ACHN (cell line): ENCODE results near the gene FRMD3.
"Not testable (repeated sequence)": the region's sequence is repeated elsewhere in the genome, so short reads cannot be mapped to it uniquely, and the experiment has no call there.

Experiments
- DNase-seq: peaks from one replicate; pipeline ENCODE4 v3.0.0-alpha.2; 2015
- in situ Hi-C: cut with HindIII; loops from 2 replicates; pipeline ENCODE4 v1.10.0; 2017; ENCODE audit warnings: low sequenced_read_pairs, low pct_ligation_motif_present, low pct_unique_long_range_greater_than_20kb

Gene FRMD3

GRCh38 chr9:83533296-83533695 lies 4.9 kb downstream of the FRMD3 start:
- no peak for DNase-seq
- in situ Hi-C loops: no loop called here

GRCh38 chr9:83526901-83527300 lies 11.3 kb downstream of the FRMD3 start:
- in situ Hi-C loops: no loop called here
- no peak for DNase-seq

GRCh38 chr9:83526211-83526610 lies 12.0 kb downstream of the FRMD3 start:
- DNase-seq: no peak
- in situ Hi-C loops: no loop called here

- in situ Hi-C loops: no loop called here
- no peak for DNase-seq
These were observed 14.5 kb downstream of the FRMD3 start for GRCh38 chr9:83523684-83524083.

- DNase-seq: no peak
- in situ Hi-C loops: no loop called here
These were observed 16.8 kb downstream of the FRMD3 start for GRCh38 chr9:83521411-83521810.

- no peak for DNase-seq
- in situ Hi-C loops: no loop called here
These were observed 17.2 kb downstream of the FRMD3 start for GRCh38 chr9:83521011-83521410.

GRCh38 chr9:83520292-83520691 lies 17.9 kb downstream of the FRMD3 start:
- in situ Hi-C loops: no loop called here

GRCh38 chr9:83517980-83518379 lies 20.2 kb downstream of the FRMD3 start:
- DNase-seq, in situ Hi-C loops: not testable (repeated sequence)

More at GRCh38 chr9:83520292-83520691, 17.9 kb downstream of the FRMD3 start:
- no peak for DNase-seq

- no peak for DNase-seq
- in situ Hi-C loops: no loop called here
These were observed 23.4 kb downstream of the FRMD3 start for GRCh38 chr9:83514767-83515166.

GRCh38 chr9:83512621-83513020 lies 25.6 kb downstream of the FRMD3 start:
- in situ Hi-C loops: no loop called here
- no peak for DNase-seq

- DNase-seq: no peak
These were observed 27.1 kb downstream of the FRMD3 start for GRCh38 chr9:83511051-83511450.

GRCh38 chr9:83509402-83509801 lies 28.8 kb downstream of the FRMD3 start:
- in situ Hi-C loops: no loop called here
- DNase-seq: no peak

More at GRCh38 chr9:83511051-83511450, 27.1 kb downstream of the FRMD3 start:
- in situ Hi-C loops: no loop called here

- no peak for DNase-seq
- in situ Hi-C loops: no loop called here
These were observed 30.1 kb downstream of the FRMD3 start for GRCh38 chr9:83508067-83508466.

GRCh38 chr9:83505282-83505681 lies 32.9 kb downstream of the FRMD3 start:
- in situ Hi-C loops: no loop called here
- DNase-seq: no peak

GRCh38 chr9:83503866-83504265 lies 34.3 kb downstream of the FRMD3 start:
- in situ Hi-C loops: no loop called here
- DNase-seq: no peak

GRCh38 chr9:83501565-83501964 lies 36.6 kb downstream of the FRMD3 start:
- in situ Hi-C loops: no loop called here
- no peak for DNase-seq

- in situ Hi-C loops: no loop called here
These were observed 40.8 kb downstream of the FRMD3 start for GRCh38 chr9:83497441-83497840.

GRCh38 chr9:83491995-83492394 lies 46.2 kb downstream of the FRMD3 start:
- in situ Hi-C loops: no loop called here
- DNase-seq: no peak

More at GRCh38 chr9:83497441-83497840, 40.8 kb downstream of the FRMD3 start:
- DNase-seq: no peak

- in situ Hi-C loops: no loop called here
- no peak for DNase-seq
These were observed 46.8 kb downstream of the FRMD3 start for GRCh38 chr9:83491413-83491812.

GRCh38 chr9:83489961-83490360 lies 48.2 kb downstream of the FRMD3 start:
- DNase-seq: no peak
- in situ Hi-C loops: no loop called here

GRCh38 chr9:83484990-83485389 lies 53.2 kb downstream of the FRMD3 start:
- in situ Hi-C loops: no loop called here
- no peak for DNase-seq
